ENCODE results near the gene CDH4. TPM values are rescaled to one million over a fixed set of nuclear protein-coding genes. Genes with fewer than 3 reads are reported as not detected.

The CDH4 gene
- total RNA-seq, 2 experiments from 2014 or later: not detected

- no TSS peak for BruUV-seq (replicated peaks)
- Histone ChIP-seq H2AFZ (ENCODE audit: low read length) (no peak overlapping the region), H3K4me2 (ENCODE audit: low read length) (no peak overlapping the region), H4K20me1 (ENCODE audit: insufficient read depth, low read length) (no peaks in the 10 kb centered on the region), H3K4me3 (ENCODE audit: low read depth, low read length, poor library complexity, severe bottlenecking) (no peak overlapping the region), H3K36me3 (ENCODE audit: insufficient read depth, low read length) (no peaks in the 10 kb centered on the region), H3K27ac (ENCODE audit: low read depth, low read length, poor library complexity, severe bottlenecking) (no peak overlapping the region), H3K4me1 (ENCODE audit: insufficient read depth, low read length, poor library complexity, severe bottlenecking) (no peaks in the 10 kb centered on the region), H3K79me2 (ENCODE audit: insufficient read depth, low read depth, low read length) (no peaks in the 10 kb centered on the region), H3K9me2 (ENCODE audit: insufficient read depth, low read length) (no peaks in the 10 kb centered on the region), H3K9me3 (ENCODE audit: low read length) (peaks cover 3% of the 10 kb centered on the region; the same call in 1 of the 2 replicates)
- no peak for TF ChIP-seq EZH2phosphoT487 (IDR thresholded peaks at IDR 0.05; ENCODE audit: borderline replicate concordance, low read depth, low read length)
- no peak for TF ChIP-seq CTCF (conservative IDR thresholded peaks at IDR 0.05; ENCODE audit: low read length)
- intact Hi-C loops (cut with micrococcal nuclease; ENCODE audit: unreplicated experiment): no loop called here
- no peak for DNase-seq (ENCODE audit: low spot score)
- POLR2A ChIA-PET: no interaction called here
- CTCF ChIA-PET (ENCODE audit: unreplicated experiment): interaction anchor here (0.5 kb wide), 1 partner anchor 141 kb away, joined by 3 read pairs; no protein-coding TSS in a partner anchor
Measured at GRCh38 chr20:61745397-61746146, 493.5 kb downstream of the CDH4 start.

GRCh38 chr20:61746147-61746646 is 494.1 kb downstream of the CDH4 start:
- Histone ChIP-seq H3K9me3 (ENCODE audit: low read length) (peaks cover 5% of the 10 kb centered on the region; the same call in 1 of the 2 replicates), H3K36me3 (ENCODE audit: insufficient read depth, low read length) (no peaks in the 10 kb centered on the region), H3K27ac (ENCODE audit: low read depth, low read length, poor library complexity, severe bottlenecking) (no peak overlapping the region), H2AFZ (ENCODE audit: low read length) (no peak overlapping the region), H3K4me2 (ENCODE audit: low read length) (no peak overlapping the region), H3K79me2 (ENCODE audit: insufficient read depth, low read depth, low read length) (no peaks in the 10 kb centered on the region), H3K4me3 (ENCODE audit: low read depth, low read length, poor library complexity, severe bottlenecking) (no peak overlapping the region), H3K9me2 (ENCODE audit: insufficient read depth, low read length) (no peaks in the 10 kb centered on the region), H3K4me1 (ENCODE audit: insufficient read depth, low read length, poor library complexity, severe bottlenecking) (no peaks in the 10 kb centered on the region), H4K20me1 (ENCODE audit: insufficient read depth, low read length) (no peaks in the 10 kb centered on the region)
- CTCF ChIA-PET (ENCODE audit: unreplicated experiment): no interaction called here
- DNase-seq (ENCODE audit: low spot score): no peak
- BruUV-seq (replicated peaks): no TSS peak
- TF ChIP-seq CTCF (conservative IDR thresholded peaks at IDR 0.05; ENCODE audit: low read length) (no peak), EZH2phosphoT487 (IDR thresholded peaks at IDR 0.05; ENCODE audit: borderline replicate concordance, low read depth, low read length) (no peak)
- POLR2A ChIA-PET: no interaction called here
- intact Hi-C loops (cut with micrococcal nuclease; ENCODE audit: unreplicated experiment): no loop called here

- Histone ChIP-seq H3K4me2 (ENCODE audit: low read length) (no peak overlapping the region), H2AFZ (ENCODE audit: low read length) (no peak overlapping the region), H3K36me3 (ENCODE audit: insufficient read depth, low read length) (no peaks in the 10 kb centered on the region), H3K9me3 (ENCODE audit: low read length) (peaks cover 5% of the 10 kb centered on the region; the same call in 1 of the 2 replicates), H3K9me2 (ENCODE audit: insufficient read depth, low read length) (no peaks in the 10 kb centered on the region), H3K4me3 (ENCODE audit: low read depth, low read length, poor library complexity, severe bottlenecking) (no peak overlapping the region), H3K4me1 (ENCODE audit: insufficient read depth, low read length, poor library complexity, severe bottlenecking) (no peaks in the 10 kb centered on the region), H3K79me2 (ENCODE audit: insufficient read depth, low read depth, low read length) (no peaks in the 10 kb centered on the region), H4K20me1 (ENCODE audit: insufficient read depth, low read length) (no peaks in the 10 kb centered on the region), H3K27ac (ENCODE audit: low read depth, low read length, poor library complexity, severe bottlenecking) (no peak overlapping the region)
- no peak for TF ChIP-seq EZH2phosphoT487 (IDR thresholded peaks at IDR 0.05; ENCODE audit: borderline replicate concordance, low read depth, low read length)
- TF ChIP-seq CTCF (conservative IDR thresholded peaks at IDR 0.05; ENCODE audit: low read length): no peak
- BruUV-seq (replicated peaks): no TSS peak
- ChIA-PET CTCF (ENCODE audit: unreplicated experiment) (no interaction called here), POLR2A (no interaction called here)
- no peak for DNase-seq (ENCODE audit: low spot score)
- intact Hi-C loops (cut with micrococcal nuclease; ENCODE audit: unreplicated experiment): no loop called here
Measured at GRCh38 chr20:61746781-61747180, 494.7 kb downstream of the CDH4 start.

All from OCI-LY7 (cell line).